ENCODE measurements around the gene RSPH9.
A peak's percentile ranks its signal among the peaks of the same experiment; 100 is the strongest.

The RSPH9 gene

GRCh38 chr6:43644940-43645612, at the start of gene RSPH9:
Gene RSPH9, plus strand, starts transcription at chr6:43645036. Its CDS starts 63 bp downstream, at chr6:43645099.
- peak; percentile 57 for DNase-seq (ENCODE audit: low read depth)

GRCh38 chr6:43600595-43600994, 44.2 kb upstream of the RSPH9 start:
- DNase-seq (ENCODE audit: low read depth): no peak

GRCh38 chr6:43604174-43604573, 40.7 kb upstream of the RSPH9 start:
- DNase-seq (ENCODE audit: low read depth): peak; percentile 72

GRCh38 chr6:43606019-43606418, 38.8 kb upstream of the RSPH9 start:
- DNase-seq (ENCODE audit: low read depth): no peak

GRCh38 chr6:43608310-43608763, 36.5 kb upstream of the RSPH9 start:
- peak; percentile 81 for DNase-seq (ENCODE audit: low read depth)

GRCh38 chr6:43608807-43609206, 36.0 kb upstream of the RSPH9 start:
- DNase-seq (ENCODE audit: low read depth): no peak

- DNase-seq (ENCODE audit: low read depth): no peak
Measured at GRCh38 chr6:43609402-43609801, 35.4 kb upstream of the RSPH9 start.

GRCh38 chr6:43610431-43610830, 34.4 kb upstream of the RSPH9 start:
- no peak for DNase-seq (ENCODE audit: low read depth)

GRCh38 chr6:43613721-43614395, 31.0 kb upstream of the RSPH9 start:
- no peak for DNase-seq (ENCODE audit: low read depth)

- DNase-seq (ENCODE audit: low read depth): no peak
Measured at GRCh38 chr6:43614396-43614730, 30.5 kb upstream of the RSPH9 start.

GRCh38 chr6:43616725-43617472, 27.9 kb upstream of the RSPH9 start:
- DNase-seq (ENCODE audit: low read depth): no peak

- DNase-seq (ENCODE audit: low read depth): no peak
Measured at GRCh38 chr6:43621078-43621835, 23.6 kb upstream of the RSPH9 start.

GRCh38 chr6:43621836-43622180, 23.0 kb upstream of the RSPH9 start:
- DNase-seq (ENCODE audit: low read depth): no peak

- DNase-seq (ENCODE audit: low read depth): no peak
Measured at GRCh38 chr6:43622541-43622940, 22.3 kb upstream of the RSPH9 start.

GRCh38 chr6:43623880-43624785, 20.7 kb upstream of the RSPH9 start:
- no peak for DNase-seq (ENCODE audit: low read depth)

GRCh38 chr6:43624786-43625288, 20.0 kb upstream of the RSPH9 start:
- DNase-seq (ENCODE audit: low read depth): no peak

GRCh38 chr6:43625393-43625992, 19.3 kb upstream of the RSPH9 start:
- no peak for DNase-seq (ENCODE audit: low read depth)

GRCh38 chr6:43627008-43627825, 17.6 kb upstream of the RSPH9 start:
- peak; percentile 97 for DNase-seq (ENCODE audit: low read depth)

GRCh38 chr6:43628393-43629103, 16.3 kb upstream of the RSPH9 start:
- peak; percentile 47 for DNase-seq (ENCODE audit: low read depth)
